Stimulated activated CD4-positive, alpha-beta T cell treated with anti-CD3 and anti-CD28 coated beads, Interleukin-12 subunit alpha, Interleukin-12 subunit beta, amount 100 ng/mL, for 4 hours (primary cell): ENCODE measurements around the gene TTC27.
A peak's percentile ranks its signal among the peaks of the same experiment; 100 is the strongest.
"Not testable (repeated sequence)": the region's sequence is repeated elsewhere in the genome, so short reads cannot be mapped to it uniquely, and the experiment has no call there.

Experiments
- DNase-seq: peaks from one replicate; pipeline ENCODE4 v3.0.0-alpha.2; 2020

The TTC27 gene

GRCh38 chr2:32627814-32628579, at the start of gene TTC27:
TSS of gene TTC27 (plus strand) at chr2:32628050. CDS start at chr2:32628293, 243 bp downstream.
- DNase-seq = peak; percentile 94

GRCh38 chr2:32591669-32592463, 36.0 kb upstream of the TTC27 start:
- DNase-seq = no peak

GRCh38 chr2:32594573-32594972, 33.3 kb upstream of the TTC27 start:
- DNase-seq = no peak

GRCh38 chr2:32611366-32611765, 16.5 kb upstream of the TTC27 start:
- no peak for DNase-seq

GRCh38 chr2:32611771-32612170, 16.1 kb upstream of the TTC27 start:
- no peak for DNase-seq

GRCh38 chr2:32614084-32614483, 13.8 kb upstream of the TTC27 start:
- DNase-seq = no peak

GRCh38 chr2:32617599-32618189, 10.2 kb upstream of the TTC27 start:
- no peak for DNase-seq

GRCh38 chr2:32622570-32623310, 5.1 kb upstream of the TTC27 start:
- DNase-seq = no peak

- no peak for DNase-seq
Observed at GRCh38 chr2:32623311-32623706, 4.5 kb upstream of the TTC27 start.

GRCh38 chr2:32624812-32625211, 3.0 kb upstream of the TTC27 start:
- no peak for DNase-seq

- no peak for DNase-seq
Observed at GRCh38 chr2:32626639-32627221, 1.1 kb upstream of the TTC27 start.

GRCh38 chr2:32627441-32627813, 423 bp upstream of the TTC27 start:
- DNase-seq = peak; percentile 10

GRCh38 chr2:32632089-32632488, 4.2 kb downstream of the TTC27 start:
- peak; percentile 19 for DNase-seq

- no peak for DNase-seq
Observed at GRCh38 chr2:32633040-32633439, 5.2 kb downstream of the TTC27 start.

GRCh38 chr2:32638548-32638947, 10.7 kb downstream of the TTC27 start:
- DNase-seq = not testable (repeated sequence)

GRCh38 chr2:32641180-32641579, 13.3 kb downstream of the TTC27 start:
- no peak for DNase-seq

GRCh38 chr2:32647180-32647651, 19.4 kb downstream of the TTC27 start:
- no peak for DNase-seq

GRCh38 chr2:32652555-32653209, 24.8 kb downstream of the TTC27 start:
- DNase-seq = no peak

GRCh38 chr2:32656069-32656468, 28.2 kb downstream of the TTC27 start:
- DNase-seq = no peak

GRCh38 chr2:32663864-32664263, 36.0 kb downstream of the TTC27 start:
- DNase-seq = no peak

GRCh38 chr2:32666704-32667103, 38.9 kb downstream of the TTC27 start:
- no peak for DNase-seq

- DNase-seq = no peak
Observed at GRCh38 chr2:32668254-32668653, 40.4 kb downstream of the TTC27 start.
